Cerebellar cortex (tissue), 1 donor: ENCODE measurements around the gene PARD6B.
"Not testable (repeated sequence)": the region's sequence is repeated elsewhere in the genome, so short reads cannot be mapped to it uniquely, and the experiment has no call there.

Experiments used
- DNase-seq: peaks from one replicate; pipeline ENCODE4 v3.0.0-alpha.2; 2015; ENCODE audit warnings: low spot score

PARD6B gene

DNA sequence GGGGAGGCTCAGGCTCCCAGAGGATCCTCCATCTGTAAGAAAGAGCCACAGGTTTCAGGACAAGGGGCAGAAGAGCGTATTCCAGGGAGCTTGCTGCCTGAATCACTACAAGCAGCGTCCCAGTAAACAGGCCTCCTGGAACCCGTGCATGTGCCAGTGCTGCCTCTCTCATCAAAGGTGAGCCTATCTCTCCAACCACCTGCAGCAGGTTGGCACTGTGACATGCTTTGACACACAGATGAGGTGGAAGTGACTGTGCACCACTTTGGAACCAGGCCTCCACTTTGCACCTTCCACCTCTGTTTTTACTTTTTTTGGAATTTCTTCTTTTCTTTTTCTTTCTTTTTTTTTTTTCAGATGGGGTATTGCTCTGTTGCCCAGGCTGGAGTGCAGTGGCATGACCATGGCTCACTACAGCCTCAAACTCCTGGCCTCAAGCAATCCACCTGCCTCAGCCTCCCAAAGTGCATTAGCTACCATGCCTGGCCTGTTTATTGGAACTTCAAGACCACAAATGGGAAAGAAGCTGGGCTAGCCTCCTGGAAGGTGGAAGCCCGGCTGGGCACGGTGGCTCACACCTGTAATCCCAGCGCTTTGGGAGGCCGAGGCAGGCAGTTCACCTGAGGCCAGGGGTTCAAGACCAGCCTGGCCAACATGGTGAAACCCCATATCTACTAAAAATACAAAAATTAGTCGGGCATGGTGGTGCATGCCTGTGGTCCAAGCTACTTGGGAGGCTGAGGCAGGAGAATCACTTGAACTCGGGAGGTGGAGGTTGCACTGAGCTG, 27.5 kb upstream of the PARD6B start:
- not testable (repeated sequence) for DNase-seq

DNA sequence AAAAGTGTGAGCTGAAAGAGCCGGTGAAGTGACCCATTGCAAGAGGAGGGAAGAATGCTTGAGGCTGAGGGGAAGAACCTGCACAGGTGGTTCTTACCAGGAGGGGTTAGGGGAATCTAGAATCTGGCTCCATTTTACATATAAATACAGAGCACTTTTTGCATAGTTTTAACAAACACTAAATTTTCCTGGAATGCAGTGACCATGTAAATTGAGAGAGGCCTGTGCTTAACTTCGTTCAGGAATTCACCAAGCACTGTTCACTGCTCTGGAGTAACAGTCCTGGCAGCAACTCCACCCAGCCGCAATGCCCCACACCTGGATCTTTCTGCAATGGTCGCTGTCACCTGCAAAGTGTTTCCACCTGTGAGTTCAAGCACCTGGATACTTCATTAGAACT, 26.9 kb upstream of the PARD6B start:
- DNase-seq: no peak

DNA sequence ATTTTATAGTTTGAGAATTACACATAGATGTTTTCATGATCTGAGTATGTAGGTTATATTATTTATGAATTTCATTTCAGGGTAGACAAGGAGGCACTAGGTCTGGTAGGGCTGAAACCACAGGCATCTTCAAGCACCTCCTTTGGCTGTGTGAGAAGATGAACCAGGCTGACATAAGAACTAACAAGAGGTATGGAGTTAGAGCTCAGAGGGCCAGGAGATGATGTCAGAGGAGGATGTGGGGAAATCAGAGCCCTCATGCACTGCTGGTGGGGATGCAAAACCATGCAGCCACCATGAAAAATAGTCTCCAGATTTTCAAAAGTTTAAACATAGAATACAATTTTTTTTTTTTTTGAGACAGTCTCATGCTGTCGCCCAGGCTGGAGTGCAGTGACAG, 26.4 kb upstream of the PARD6B start:
- DNase-seq: no peak

DNA sequence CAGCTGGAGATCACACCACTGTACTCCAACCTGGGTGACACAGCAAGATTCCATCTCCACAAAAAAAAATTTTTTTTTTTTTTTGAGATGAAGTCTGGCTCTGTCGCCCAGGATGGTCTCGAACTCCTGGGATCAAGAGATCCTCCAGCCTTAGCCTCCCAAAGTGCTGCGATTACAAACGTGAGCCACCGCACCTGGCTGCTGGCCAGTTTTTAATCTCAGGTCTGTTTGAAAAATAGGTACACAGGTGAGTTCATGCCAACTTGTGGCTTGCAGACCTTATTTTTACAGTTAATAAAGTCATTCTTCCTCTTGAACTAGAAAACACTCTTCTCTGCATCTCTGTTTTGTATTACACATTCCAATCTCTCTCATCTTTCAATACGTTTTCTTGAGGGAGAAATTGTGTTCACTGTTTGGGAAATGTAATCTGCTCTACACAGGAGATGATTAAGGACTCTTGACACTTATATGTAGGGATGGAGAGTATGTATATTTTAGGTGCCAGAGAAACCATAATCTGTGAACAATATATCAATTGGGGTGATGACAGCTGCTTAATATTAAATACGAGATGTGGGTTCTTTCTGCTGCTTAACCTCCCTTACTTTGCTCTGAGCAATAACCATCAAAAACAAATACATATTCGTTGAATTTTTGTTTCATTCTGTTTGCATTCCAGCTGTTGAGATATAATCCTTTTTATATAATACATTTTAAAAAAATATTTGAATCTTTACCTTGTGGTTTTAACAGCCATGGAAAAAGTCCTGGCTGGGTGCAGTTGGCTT, 22.3 kb upstream of the PARD6B start:
- no peak for DNase-seq

DNA sequence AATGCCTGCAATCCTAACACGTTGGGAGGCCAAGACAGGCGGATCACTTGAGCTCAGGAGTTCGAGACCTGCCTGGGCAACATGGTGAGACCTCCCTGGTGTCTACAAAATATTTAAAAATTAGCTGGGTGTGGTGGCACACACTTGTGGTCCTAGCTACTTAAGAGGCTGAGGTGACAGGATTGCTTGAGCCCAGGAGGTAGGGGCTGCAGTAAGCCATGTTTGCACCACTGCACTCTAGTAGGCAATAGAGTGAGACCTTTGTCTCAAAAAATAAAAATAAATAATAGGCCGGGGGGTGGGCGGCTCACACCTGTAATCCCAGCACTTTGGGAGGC, 21.8 kb upstream of the PARD6B start:
- DNase-seq: no peak

DNA sequence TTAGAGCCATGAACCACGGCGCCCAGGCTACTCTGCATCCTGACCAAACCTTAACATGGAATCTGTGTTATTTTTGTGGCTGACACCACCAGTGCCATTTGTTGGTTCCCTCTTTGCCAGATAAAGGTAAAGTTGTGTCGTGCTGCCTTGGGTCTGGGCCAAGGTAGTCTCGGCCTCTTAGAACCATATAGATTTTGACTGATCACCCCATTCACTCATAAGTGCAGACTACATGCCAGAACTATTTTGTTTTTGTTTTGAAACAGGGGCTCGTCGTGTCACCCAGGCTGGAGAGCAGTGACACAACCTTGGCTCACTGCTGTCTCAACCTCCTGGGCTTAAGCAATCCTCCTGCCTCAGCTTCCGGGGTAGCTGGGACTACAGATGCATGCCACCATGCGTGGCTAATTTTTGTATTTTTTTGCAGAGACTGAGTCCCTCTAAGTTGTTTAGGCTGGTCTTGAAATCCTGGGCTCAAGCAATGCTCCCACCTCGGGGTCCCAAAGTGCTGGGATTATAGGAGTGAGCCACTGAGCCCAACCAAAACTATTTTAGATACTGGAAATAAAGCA, 20.8 kb upstream of the PARD6B start:
- no peak for DNase-seq

DNA sequence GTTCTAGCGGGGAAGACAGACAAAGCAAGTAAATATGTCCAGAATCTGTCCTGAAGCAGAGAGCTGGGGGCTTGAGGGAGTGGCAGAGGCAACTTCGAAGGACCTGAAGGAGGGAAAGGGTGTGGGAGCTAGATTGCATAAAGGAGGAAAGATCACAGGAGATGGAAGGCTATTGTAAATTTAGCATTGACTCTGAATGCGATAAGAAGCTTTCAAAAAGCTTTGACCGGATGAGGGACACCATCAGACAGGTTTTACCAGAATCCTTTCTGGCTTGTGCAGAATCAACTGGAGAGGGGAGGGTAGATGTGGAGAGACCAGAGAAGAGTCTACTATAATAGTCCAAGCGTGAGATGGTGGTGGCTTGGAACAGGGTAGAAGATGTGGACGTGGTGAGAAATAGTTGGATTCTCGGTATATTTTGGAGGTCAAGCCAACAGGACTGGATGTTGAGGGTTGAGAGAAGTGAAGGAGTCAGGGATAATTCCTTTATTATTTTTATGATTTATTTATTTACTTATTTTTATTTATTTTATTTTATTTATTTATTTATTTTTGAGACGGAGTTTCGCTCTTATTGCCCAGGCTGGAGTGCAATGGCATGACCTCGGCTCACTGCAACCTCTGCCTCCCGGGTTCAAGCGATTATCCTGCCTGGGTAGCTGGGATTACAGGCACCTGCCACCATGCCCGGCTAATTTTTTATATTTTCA, 20.1 kb upstream of the PARD6B start:
- no peak for DNase-seq

DNA sequence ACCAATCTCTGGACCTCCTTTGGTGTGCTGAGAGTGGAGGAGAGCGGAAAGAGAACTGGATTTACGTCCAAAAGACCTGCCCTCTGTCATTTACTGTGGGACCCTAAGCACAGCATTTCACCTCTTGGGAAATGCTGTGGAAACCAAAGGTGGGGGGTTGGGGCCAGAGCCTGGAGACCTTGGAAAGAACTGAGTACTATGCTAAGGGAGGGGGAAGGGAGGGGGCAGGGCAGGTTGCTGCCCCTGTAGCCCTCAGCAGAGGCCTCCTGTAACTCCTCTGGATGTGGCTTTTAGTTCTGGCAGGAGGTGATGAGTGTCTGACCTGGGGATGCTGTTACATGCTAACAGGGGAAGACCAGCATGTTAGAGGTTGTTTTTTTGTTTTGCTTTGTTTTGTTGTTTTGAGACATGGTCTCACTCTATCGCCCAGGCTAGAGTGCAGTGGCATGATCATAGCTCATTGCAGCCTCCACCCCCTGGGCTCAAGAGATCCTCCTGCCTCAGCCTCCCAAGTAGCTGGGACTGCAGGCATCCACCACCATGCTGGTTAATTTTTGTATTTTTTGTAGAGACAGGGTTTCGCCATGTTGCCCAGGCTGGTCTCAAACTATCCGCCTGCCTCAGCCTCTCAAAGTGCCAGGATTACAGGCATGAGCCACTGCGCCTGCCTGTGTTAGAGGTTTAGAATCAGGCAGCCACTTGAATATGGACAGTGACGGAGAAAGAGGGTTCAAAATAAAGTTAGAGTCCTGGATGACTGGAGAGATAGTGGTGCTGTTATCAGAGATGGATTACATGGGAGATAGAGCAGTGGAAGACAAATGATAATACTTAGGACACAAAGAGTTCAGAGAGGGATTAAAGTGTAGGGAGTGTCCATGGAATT, 18.4 kb upstream of the PARD6B start:
- no peak for DNase-seq

DNA sequence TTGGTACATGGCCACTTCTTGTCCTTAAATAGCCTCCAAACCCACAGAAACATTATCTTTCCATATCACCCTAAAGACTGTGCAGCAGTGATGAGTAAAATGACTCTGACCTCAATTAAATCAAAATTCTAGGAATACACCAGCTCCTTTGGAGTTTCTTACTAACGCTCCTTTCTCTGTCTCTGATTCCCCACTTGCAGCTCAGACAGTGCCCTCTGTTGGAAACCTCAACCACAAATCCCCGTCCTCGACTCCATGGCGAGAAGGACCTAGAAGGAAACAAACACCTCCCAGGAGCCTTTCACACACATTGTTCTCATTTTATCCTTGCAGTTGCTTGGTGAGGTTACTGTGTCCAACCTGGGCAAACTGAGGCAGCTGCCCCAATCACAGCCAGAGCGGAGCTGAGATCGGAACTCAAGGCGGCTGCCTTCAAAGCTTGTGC, 17.7 kb upstream of the PARD6B start:
- DNase-seq: peak; percentile 66

DNA sequence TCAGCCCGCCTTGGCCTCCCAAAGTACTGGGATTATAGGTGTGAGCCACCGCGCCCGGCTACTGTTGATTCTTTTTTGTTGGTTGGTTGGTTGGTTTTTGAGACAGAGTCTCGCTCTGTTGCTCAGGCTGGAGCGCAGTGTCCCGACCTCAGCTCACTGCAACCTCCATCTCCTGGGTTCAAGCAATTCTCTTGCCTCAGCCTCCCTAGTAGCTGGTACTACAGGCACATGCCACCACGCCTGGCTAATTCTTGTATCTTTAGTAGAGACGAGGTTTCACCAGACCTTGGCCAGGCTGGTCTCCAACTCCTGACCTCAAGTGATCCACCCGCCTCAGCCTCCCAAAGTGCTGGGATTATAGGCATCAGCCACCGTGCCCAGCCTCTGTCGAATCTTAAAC, 17.0 kb upstream of the PARD6B start:
- not testable (repeated sequence) for DNase-seq

DNA sequence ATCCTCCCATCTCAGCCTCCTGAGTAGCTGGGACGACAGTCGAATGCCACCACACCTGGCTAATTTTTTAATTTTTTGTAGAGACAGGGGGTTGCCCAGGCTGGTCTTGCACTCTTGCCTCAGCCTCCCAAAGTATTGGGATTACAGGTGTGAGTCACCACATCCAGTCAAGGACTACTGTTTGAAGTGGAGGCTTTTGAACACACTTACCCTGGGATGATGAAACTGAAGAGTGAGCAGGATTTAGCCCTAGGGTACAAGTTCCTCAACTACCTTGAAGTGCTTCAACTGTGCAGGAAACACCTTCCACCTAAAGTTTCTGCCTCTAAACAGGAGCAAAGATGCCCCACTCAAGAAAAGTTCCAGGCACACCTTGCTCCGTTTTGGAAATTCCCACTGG, 15.7 kb upstream of the PARD6B start:
- no peak for DNase-seq

DNA sequence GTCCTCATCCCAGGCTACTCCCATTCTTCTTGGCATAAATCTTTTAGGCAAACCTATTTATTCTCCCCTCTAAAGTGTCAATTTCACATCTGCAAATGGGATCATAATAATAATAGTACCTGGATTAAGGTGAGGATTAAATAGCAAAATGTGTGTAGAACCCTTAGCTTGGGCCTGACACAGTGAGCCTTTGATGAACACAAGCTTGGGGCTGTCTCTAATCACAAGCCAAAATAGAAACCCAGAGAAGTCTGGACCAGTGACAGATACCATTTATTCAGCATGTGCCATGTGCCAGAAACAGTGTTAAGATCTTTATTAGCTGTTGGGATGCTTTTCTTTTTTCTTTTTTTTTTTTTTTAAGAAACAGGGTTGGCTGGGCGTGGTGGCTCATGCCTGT, 14.9 kb upstream of the PARD6B start:
- DNase-seq: no peak

DNA sequence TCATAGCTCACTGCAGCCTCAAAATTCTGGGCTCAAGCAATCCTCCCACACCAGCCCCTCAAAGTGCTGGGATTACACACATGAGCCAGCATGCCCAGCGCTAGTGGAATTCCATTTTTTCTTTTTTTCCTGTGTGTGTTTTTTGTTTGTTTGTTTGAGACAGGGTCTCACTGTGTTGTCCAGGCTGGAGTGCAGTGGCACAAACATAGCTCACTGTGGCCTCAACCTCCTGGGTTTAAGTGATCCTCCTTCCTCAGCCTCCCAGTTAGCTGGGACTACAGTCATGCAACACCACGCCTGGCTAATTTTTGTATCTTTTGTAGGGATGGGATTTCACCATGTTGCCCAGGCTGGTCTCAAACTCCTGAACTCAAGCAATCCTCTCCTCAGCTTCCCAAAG, 14.1 kb upstream of the PARD6B start:
- DNase-seq: no peak

DNA sequence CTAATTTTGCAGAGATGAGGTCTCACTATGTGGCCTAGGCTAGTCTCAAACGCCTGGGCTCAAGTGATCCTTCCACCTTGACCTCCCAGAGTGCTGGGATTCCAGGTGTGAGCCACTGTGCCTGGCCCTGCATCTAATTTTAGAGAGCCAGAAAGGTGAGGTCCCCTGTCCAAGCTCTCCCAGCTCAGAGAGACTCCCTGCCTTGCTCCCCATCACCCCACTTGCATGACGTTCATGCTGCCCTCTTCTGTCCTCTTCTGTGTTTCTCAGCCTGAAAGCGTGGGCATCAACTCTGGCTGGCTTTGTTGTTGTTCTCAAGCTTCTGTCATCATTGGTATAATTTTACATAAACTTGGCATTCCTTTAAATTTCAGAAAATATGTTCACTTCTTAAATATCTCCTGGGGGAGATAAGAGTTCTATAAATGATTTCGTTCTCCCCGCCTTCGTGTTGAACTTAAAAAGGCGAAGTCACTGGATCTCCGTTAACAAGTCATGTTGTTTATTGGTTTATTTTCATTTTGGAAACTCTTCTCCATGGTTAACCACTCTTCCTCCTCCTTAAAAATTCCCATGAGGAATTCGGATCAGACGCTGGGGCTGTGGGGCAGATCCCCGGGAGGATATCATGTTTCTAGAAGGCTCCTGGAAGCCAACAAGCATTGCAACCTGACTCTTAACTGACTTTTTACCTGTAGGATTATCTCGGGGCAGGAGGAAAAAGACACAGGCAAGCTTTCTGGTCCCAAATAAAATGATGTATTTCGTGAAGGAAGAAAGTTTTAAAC, 13.2 kb upstream of the PARD6B start:
- DNase-seq: no peak

DNA sequence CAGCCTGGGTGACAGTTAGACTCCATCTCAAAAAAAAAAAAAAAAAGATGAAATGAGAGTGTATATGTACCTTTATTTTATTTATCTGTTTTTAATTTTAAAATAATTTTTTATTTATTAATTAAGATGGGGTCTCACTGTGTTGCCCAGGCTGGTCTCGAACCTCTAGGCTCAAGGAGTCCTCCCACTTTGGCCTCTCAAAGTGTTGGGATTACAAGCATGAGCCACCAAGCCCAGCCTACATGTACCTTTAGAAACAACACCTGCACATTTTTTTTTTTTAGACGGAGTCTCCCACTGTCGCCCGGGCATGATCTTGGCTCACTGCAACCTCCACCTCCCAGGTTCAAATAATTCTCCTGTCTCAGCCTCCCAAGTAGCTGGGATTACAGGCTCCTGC, 12.1 kb upstream of the PARD6B start:
- DNase-seq: no peak

DNA sequence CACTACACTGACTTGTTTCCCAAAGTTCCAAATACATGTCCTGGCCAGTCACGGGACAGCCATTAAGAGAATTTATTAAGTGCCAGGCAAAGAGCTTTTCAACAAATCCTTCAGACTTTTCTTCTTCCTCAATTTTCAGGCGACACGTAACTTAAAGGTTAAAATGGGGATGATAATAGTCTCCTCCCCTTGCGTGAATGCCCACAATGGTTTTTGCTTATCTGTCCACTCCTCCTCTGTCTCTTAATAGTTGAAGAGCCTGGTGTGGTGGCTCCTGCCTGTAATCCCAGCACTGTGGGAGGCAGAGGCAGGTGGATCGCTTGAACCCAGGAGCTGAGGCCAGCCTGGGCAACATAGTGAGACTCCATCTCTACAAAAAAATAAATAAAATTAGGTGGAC, 11.4 kb upstream of the PARD6B start:
- DNase-seq: no peak

DNA sequence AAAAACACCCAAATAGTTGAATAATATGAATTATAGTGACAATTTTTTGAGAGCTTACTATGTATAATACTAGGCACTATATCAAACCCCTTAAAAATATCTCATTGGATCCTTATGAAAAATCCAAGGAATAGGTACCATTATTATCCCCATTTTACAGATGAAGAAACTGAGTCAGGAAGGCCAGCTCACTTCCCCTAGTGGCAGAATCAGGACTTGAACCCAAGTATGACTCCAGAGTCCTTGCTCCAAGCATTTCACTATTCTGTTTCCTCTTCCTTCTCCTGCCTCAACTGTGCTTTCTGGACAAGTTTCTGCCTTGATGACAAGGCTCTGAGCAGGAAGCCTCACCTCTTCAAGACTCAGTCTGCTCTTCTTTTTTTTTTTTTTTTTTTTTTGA, 10.8 kb upstream of the PARD6B start:
- DNase-seq: no peak

DNA sequence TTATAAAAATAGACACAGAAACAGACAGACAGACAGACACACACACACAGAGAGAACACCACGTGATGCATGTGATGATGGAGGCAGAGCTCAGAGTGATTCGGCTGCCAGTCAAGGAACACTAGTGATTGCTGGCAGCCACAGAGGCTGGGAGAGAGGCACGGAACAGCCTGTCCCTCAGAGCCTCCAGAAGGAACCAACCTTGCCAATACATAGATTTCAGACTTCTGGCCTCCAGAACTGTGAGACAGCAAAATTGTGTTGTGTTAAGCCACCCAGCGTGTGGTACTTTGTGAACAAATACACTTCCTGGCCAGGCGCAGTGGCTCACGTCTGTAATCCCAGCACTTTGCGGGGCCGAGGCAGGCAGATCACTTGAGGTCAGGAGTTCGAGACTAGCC, 9.5 kb upstream of the PARD6B start:
- DNase-seq: peak; percentile 58

DNA sequence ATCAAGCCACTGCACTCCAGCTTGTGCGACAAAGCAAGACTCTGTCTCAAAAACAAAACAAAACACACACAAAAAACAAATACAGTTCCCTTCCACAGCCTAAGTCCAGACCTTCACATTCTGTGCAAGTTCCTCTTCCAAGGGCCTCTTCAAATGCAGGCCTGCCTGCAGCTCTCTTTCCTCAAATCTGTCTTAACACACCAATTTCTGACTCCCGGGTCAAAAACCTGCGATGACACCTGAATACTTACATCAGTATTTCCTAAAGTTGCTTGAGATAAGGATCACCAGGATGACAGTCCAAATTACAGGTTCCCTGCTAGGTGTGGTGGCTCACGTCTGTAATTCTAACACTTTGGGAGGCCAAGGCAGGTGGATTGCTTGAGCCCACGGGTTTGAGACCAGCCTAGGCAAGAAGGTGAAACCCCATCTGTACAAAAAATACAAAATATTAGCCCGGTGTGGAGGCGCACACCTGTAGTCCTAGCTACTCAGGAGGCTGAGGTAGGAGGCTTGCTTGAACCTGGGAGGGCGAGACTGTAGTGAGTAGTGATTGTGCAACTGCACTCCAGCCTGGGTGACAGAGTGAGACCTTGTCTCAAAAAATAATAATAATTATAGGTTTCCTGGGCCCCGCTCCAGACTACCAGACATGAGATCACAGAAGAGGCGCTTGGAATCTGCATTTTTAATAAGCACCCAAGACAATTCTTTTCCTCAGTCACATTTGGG, 8.8 kb upstream of the PARD6B start:
- DNase-seq: no peak

DNA sequence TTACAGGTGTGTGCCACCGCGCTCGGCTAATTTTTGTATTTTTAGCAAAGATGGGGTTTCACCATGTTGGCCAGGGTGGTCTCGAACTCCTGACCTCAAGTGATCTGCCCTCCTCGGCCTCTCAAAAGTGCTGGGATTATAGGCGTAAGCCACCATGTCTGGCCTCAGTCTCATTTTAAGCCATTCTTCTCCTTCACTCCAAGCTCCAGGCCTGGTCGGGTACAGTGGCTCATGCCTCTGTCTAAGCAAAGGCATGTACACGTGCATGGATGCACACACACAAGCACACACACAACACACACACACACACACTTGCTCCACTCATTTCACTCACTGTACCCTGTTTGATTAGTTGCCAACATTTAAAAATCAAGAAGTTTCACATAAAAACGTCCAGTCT, 7.7 kb upstream of the PARD6B start:
- DNase-seq: no peak
